Endothelial cell of umbilical vein (primary cell): ENCODE results near the gene TWF2. TPM values are rescaled to one million over a fixed set of nuclear protein-coding genes. Genes with fewer than 3 reads are reported as not detected.

ENCODE experiments used
- BruUV-seq: library from RNA; stranded (reverse); fragments of 400-500 nt; replicated peaks from 2 replicates; lab custom pipeline; 2021; lab: Mats Ljungman, UMichigan
- CTCF ChIA-PET: fragments of 300-600, 350-600 bp; sonication (Branson Sonifier 250); formaldehyde crosslinking; loops from one replicate; lab custom pipeline; 2021; ENCODE audit warnings: antibody characterized with exemption, inconsistent platforms; lab: Charles Lee
- POLR2A ChIA-PET: fragments of 300-600, 350-600 bp; sonication (Branson Sonifier 250); formaldehyde crosslinking; loops from one replicate; lab custom pipeline; 2021; ENCODE audit warnings: antibody characterized with exemption, inconsistent platforms; lab: Charles Lee
- DNase-seq: peaks from one replicate; pipeline ENCODE4 v3.0.0-alpha.2; 2011; ENCODE audit warnings: low read depth, low spot score
- FAIRE-seq: peaks from 2 replicates; lab custom pipeline; 2011; peaks lifted over from hg19 to GRCh38; lab: Jason Lieb, UNC
- H2AFZ ChIP-seq: 2 replicates; pipeline ENCODE4 v1.6.0; 2012; ENCODE audit warnings: low read depth, low read length, control low read depth, inconsistent platforms
- H3K27ac ChIP-seq: 2 replicates; pipeline ENCODE4 v1.5.1; 2011; ENCODE audit warnings: low read depth, mild to moderate bottlenecking, control low read depth, low read length, moderate library complexity; ENCODE audit not compliant: insufficient read depth
- H3K27me3 ChIP-seq, 2 experiments: 2 replicates each; pipeline versions ENCODE4 v1.6.0 to v1.6.1; 2011; ENCODE audit warnings: low read length in 2 of 2, mixed read lengths in 1 of 2; ENCODE audit not compliant: control insufficient read depth in 2 of 2, insufficient read depth in 2 of 2
- H3K36me3 ChIP-seq, 2 experiments: 2 replicates in 1 of 2; 3 replicates in 1 of 2; pipeline ENCODE4 v1.5.1; 2011; ENCODE audit warnings: low read length in 2 of 2, mild to moderate bottlenecking in 1 of 2, moderate library complexity in 1 of 2; ENCODE audit not compliant: control insufficient read depth in 2 of 2, insufficient read depth in 2 of 2; ENCODE audit errors: extremely low read depth in 1 of 2
- H3K4me1 ChIP-seq: 3 replicates; pipeline ENCODE4 v1.5.1; 2011; ENCODE audit warnings: mild to moderate bottlenecking, low read length; ENCODE audit not compliant: control insufficient read depth, insufficient read depth; ENCODE audit errors: extremely low read depth
- H3K4me2 ChIP-seq: 2 replicates; pipeline ENCODE4 v1.6.1; 2011; ENCODE audit warnings: low read length, control low read depth, mixed read lengths; ENCODE audit not compliant: insufficient read depth
- H3K4me3 ChIP-seq, 3 experiments: fragments of 200-600 bp in 1 of 3; sonication (generic), shearing (Covaris generic) in 1 of 3; replicated peaks in 1 of 3; 2 replicates each; pipeline ENCODE4 v1.5.1; 2011 to 2016; ENCODE audit warnings: control low read depth in 3 of 3, low read length in 3 of 3, mild to moderate bottlenecking in 2 of 3, inconsistent platforms in 1 of 3, low read depth in 1 of 3, moderate library complexity in 1 of 3; ENCODE audit not compliant: insufficient read depth in 1 of 3
- H3K79me2 ChIP-seq: 2 replicates; pipeline ENCODE4 v1.6.0; 2012; ENCODE audit warnings: low read length, inconsistent platforms; ENCODE audit not compliant: control insufficient read depth, insufficient read depth
- H3K9ac ChIP-seq: replicated peaks from 2 replicates; pipeline ENCODE3; 2011; ENCODE audit warnings: low read length, control low read depth; ENCODE audit not compliant: insufficient read depth; ENCODE audit errors: extremely low read depth
- H3K9me1 ChIP-seq: replicated peaks from 3 replicates; pipeline ENCODE4 v1.6.0; 2011; ENCODE audit warnings: mild to moderate bottlenecking, low read length; ENCODE audit not compliant: control insufficient read depth, insufficient read depth; ENCODE audit errors: extremely low read depth
- H3K9me3 ChIP-seq: replicated peaks from 2 replicates; pipeline ENCODE4 v1.5.1; 2012; ENCODE audit warnings: low read length, inconsistent platforms; ENCODE audit not compliant: control insufficient read depth, insufficient read depth
- H4K20me1 ChIP-seq: replicated peaks from 2 replicates; pipeline ENCODE3; 2011; ENCODE audit warnings: mild to moderate bottlenecking, low read length; ENCODE audit not compliant: control insufficient read depth, insufficient read depth; ENCODE audit errors: extremely low read depth
- EZH2 ChIP-seq: IDR thresholded peaks from 2 replicates; pipeline ENCODE4 v1.6.1; 2012; ENCODE audit warnings: borderline replicate concordance, low read depth, mild to moderate bottlenecking, moderate library complexity, low read length, inconsistent platforms; ENCODE audit not compliant: severe bottlenecking
- FOS ChIP-seq: IDR thresholded peaks from 2 replicates; pipeline ENCODE4 v1.6.1; 2011; ENCODE audit warnings: mild to moderate bottlenecking, low read length, moderate library complexity, borderline replicate concordance; ENCODE audit not compliant: insufficient read depth
- GATA2 ChIP-seq: IDR thresholded peaks from 2 replicates; pipeline ENCODE4 v1.7.0; 2011; ENCODE audit warnings: low read depth, mild to moderate bottlenecking, moderate library complexity, mixed read lengths, low read length; ENCODE audit not compliant: insufficient read length, insufficient read depth
- JUN ChIP-seq: IDR thresholded peaks from 2 replicates; pipeline ENCODE4 v1.6.1; 2011; ENCODE audit warnings: borderline replicate concordance, low read depth; ENCODE audit not compliant: insufficient read length, insufficient read depth
- MYC ChIP-seq: IDR thresholded peaks from one replicate; pipeline ENCODE4 v1.6.1; 2011; ENCODE audit warnings: mild to moderate bottlenecking, low read depth, low read length
- POLR2A ChIP-seq: IDR thresholded peaks from 2 replicates; pipeline ENCODE4 v1.6.1; 2012; ENCODE audit warnings: low read depth, mild to moderate bottlenecking, control low read depth, low read length
- POLR2AphosphoS5 ChIP-seq: IDR thresholded peaks from 2 replicates; pipeline ENCODE4 v1.6.1; 2012; ENCODE audit warnings: low read depth, mild to moderate bottlenecking, control low read depth, low read length, moderate library complexity; ENCODE audit not compliant: insufficient read depth
- dilution Hi-C: fragments of 300-500 bp; cut with MboI; formaldehyde crosslinking; loops from one replicate; pipeline ENCODE4 v1.15.0; 2019; ENCODE audit warnings: low sequenced_read_pairs; ENCODE audit not compliant: extremely low pct_ligation_motif_present
- intact Hi-C: fragments of 100-400 bp; cut with micrococcal nuclease; formaldehyde crosslinking; loops from one replicate; pipeline ENCODE4 v1.10.0; 2022
- polyA plus RNA-seq, 4 experiments: library from polyadenylated mRNA; depleted of rRNA in 3 of 4; stranded (reverse) in 3 of 4; unstranded in 1 of 4; fragments of >200 nt; gene quantifications; 2 replicates each; pipeline versions ENCODE4 v1.2.1 to v1.2.3, GENCODE V29; 2011 to 2012; ENCODE audit warnings: missing spikeins in 1 of 4
- total RNA-seq: library from RNA; stranded (reverse); gene quantifications from 2 replicates; pipeline ENCODE4 v1.2.3, GENCODE V29; 2021
- TF ChIP-seq, protein P1 (sequence below), 2 donors: IDR thresholded peaks; 1 replicate in 1 of 2; 2 replicates in 1 of 2; pipeline ENCODE4 v1.5.1; 2011; ENCODE audit warnings: low read length in 2 of 2, mild to moderate bottlenecking in 2 of 2, moderate library complexity in 2 of 2, control low read depth in 1 of 2, inconsistent platforms in 1 of 2, low read depth in 1 of 2; ENCODE audit not compliant: insufficient read depth in 1 of 2; ENCODE audit errors: extremely low read depth in 1 of 2
- TF ChIP-seq, protein P2 (sequence below): IDR thresholded peaks from 2 replicates; pipeline ENCODE4 v1.6.1; 2011; ENCODE audit not compliant: insufficient read depth, insufficient read length

The TWF2 gene
- total and polyA plus RNA-seq, 2 donors (not counting 3 experiments of a cell fraction or from before 2014, with no cell fraction given), result 82.9 to 134 TPM

DNA sequence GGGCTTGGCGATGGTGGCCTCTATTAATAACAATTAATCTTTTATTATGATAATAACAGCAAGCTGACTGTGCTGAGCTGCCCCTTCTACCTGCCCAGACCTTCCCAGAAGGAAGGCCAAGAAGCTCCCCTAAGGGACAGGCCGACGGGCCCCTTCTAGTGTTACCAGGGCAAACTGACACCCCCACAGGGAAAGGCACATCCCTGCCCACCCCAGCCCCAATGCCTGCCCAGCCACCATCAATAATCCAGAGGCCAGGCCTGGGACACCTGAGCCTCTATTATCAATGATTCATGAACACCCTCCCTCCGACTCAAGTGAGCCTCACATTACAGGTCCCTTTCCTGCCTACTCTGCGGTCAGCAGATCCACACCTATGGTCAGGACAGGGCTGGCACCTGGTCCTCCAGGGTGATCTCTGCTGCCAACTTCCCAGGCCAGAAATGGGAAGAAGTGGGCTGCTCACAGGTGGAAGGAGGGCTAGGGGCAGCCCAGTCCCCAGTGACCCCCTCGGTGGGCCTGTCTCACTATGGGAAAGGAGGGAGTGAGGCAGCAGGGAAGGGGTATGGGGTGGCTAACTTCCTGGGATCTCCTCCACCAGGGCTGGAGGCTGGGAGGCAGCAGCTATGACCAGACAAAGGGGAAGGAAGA lies 1.8 kb downstream of the TWF2 start:
- FAIRE-seq (no peak), DNase-seq (no peak)
- no peaks in the 10 kb centered on the region for H3K9me1 ChIP-seq
- no peaks in the 10 kb centered on the region for H3K9me3 ChIP-seq
- POLR2A ChIA-PET, result interaction anchor here (0.9 kb wide), 1 partner anchor 18 kb away, joined by 3 read pairs; no protein-coding TSS in a partner anchor
- H3K4me1 ChIP-seq, result peaks cover 18% of the 10 kb centered on the region
- no peak overlapping the region for H2AFZ ChIP-seq
- intact Hi-C loops (loop anchor here (1.0 to 5.0 kb wide), 2 partner anchors 17 to 210 kb away; partner anchors contain the start of gene SEMA3G), dilution Hi-C loops (no loop called here)
- no peaks in the 10 kb centered on the region for H3K27me3 ChIP-seq
- peak overlapping the region; percentile 80 for H3K27ac ChIP-seq
- BruUV-seq, result no TSS peak
- H3K4me3 ChIP-seq, result no peak overlapping the region
- no peak overlapping the region for H3K9ac ChIP-seq
- H3K4me2 ChIP-seq, result peak overlapping the region; percentile 32
- CTCF ChIA-PET, result interaction anchor here (0.7 to 7.3 kb wide), 15 partner anchors 15 to 212 kb away, joined by 3 to 104 read pairs (median 3); partner anchors contain the start of genes GLYCTK, POC1A, TLR9 and WDR82
- peaks cover 40% of the 10 kb centered on the region for H3K79me2 ChIP-seq
- H3K36me3 ChIP-seq, result peaks cover 0 to 2% of the 10 kb centered on the region in 2 experiments
- no peak for TF ChIP-seq EZH2
- TF ChIP-seq FOS, result no peak
- TF ChIP-seq POLR2A, result no peak
- TF ChIP-seq, protein P1, sequence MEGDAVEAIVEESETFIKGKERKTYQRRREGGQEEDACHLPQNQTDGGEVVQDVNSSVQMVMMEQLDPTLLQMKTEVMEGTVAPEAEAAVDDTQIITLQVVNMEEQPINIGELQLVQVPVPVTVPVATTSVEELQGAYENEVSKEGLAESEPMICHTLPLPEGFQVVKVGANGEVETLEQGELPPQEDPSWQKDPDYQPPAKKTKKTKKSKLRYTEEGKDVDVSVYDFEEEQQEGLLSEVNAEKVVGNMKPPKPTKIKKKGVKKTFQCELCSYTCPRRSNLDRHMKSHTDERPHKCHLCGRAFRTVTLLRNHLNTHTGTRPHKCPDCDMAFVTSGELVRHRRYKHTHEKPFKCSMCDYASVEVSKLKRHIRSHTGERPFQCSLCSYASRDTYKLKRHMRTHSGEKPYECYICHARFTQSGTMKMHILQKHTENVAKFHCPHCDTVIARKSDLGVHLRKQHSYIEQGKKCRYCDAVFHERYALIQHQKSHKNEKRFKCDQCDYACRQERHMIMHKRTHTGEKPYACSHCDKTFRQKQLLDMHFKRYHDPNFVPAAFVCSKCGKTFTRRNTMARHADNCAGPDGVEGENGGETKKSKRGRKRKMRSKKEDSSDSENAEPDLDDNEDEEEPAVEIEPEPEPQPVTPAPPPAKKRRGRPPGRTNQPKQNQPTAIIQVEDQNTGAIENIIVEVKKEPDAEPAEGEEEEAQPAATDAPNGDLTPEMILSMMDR (IDR thresholded peaks at IDR 0.05; ENCODE audit: extremely low read depth in 1 of 2, insufficient read depth in 1 of 2, low read depth in 1 of 2, low read length in 2 of 2), result no peak
- TF ChIP-seq, protein P2, sequence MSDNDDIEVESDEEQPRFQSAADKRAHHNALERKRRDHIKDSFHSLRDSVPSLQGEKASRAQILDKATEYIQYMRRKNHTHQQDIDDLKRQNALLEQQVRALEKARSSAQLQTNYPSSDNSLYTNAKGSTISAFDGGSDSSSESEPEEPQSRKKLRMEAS, result no peak
- no peak for TF ChIP-seq JUN
- no peak for TF ChIP-seq POLR2AphosphoS5
- no peak for TF ChIP-seq GATA2
- TF ChIP-seq MYC, result no peak
- H4K20me1 ChIP-seq, result no peaks in the 10 kb centered on the region
